Measurements from ENCODE around the gene MLYCD.

The MLYCD gene

GRCh38 chr16:83958137-83958845 is 59.4 kb downstream of the MLYCD start:
- Mint-ChIP-seq H3K27me3 (ENCODE audit: low read depth) (peaks cover 9% of the 10 kb centered on the region), H3K4me3 (no peak overlapping the region), H3K4me1 (ENCODE audit: low read depth) (peaks cover 2% of the 10 kb centered on the region), H3K9me3 (no peaks in the 10 kb centered on the region), H3K27ac (no peak overlapping the region), H3K36me3 (ENCODE audit: low read depth) (no peaks in the 10 kb centered on the region)

GRCh38 chr16:83958846-83959565 is 60.1 kb downstream of the MLYCD start:
- Mint-ChIP-seq H3K36me3 (ENCODE audit: low read depth) (no peaks in the 10 kb centered on the region), H3K4me3 (no peak overlapping the region), H3K27me3 (ENCODE audit: low read depth) (peaks cover 7% of the 10 kb centered on the region), H3K27ac (no peak overlapping the region), H3K4me1 (ENCODE audit: low read depth) (peaks cover under 1% of the 10 kb centered on the region), H3K9me3 (no peaks in the 10 kb centered on the region)

- H3K4me1 Mint-ChIP-seq (ENCODE audit: low read depth) = no peaks in the 10 kb centered on the region
- H3K4me3 Mint-ChIP-seq = no peak overlapping the region
- no peaks in the 10 kb centered on the region for H3K27me3 Mint-ChIP-seq (ENCODE audit: low read depth)
- H3K27ac Mint-ChIP-seq = no peak overlapping the region
- no peaks in the 10 kb centered on the region for H3K9me3 Mint-ChIP-seq
- H3K36me3 Mint-ChIP-seq (ENCODE audit: low read depth) = no peaks in the 10 kb centered on the region
Measured at GRCh38 chr16:83959656-83960434, 60.9 kb downstream of the MLYCD start.

GRCh38 chr16:83960521-83961249 is 61.8 kb downstream of the MLYCD start:
- H3K4me1 Mint-ChIP-seq (ENCODE audit: low read depth) = no peaks in the 10 kb centered on the region
- no peak overlapping the region for H3K27ac Mint-ChIP-seq
- no peaks in the 10 kb centered on the region for H3K36me3 Mint-ChIP-seq (ENCODE audit: low read depth)
- no peaks in the 10 kb centered on the region for H3K27me3 Mint-ChIP-seq (ENCODE audit: low read depth)
- no peaks in the 10 kb centered on the region for H3K9me3 Mint-ChIP-seq
- H3K4me3 Mint-ChIP-seq = no peak overlapping the region

- Mint-ChIP-seq H3K9me3 (no peaks in the 10 kb centered on the region), H3K27ac (no peak overlapping the region), H3K36me3 (ENCODE audit: low read depth) (no peaks in the 10 kb centered on the region), H3K4me3 (no peak overlapping the region), H3K4me1 (ENCODE audit: low read depth) (no peaks in the 10 kb centered on the region), H3K27me3 (ENCODE audit: low read depth) (peaks cover under 1% of the 10 kb centered on the region)
Measured at GRCh38 chr16:83961591-83961990, 62.7 kb downstream of the MLYCD start.

- H3K4me1 Mint-ChIP-seq (ENCODE audit: low read depth) = no peaks in the 10 kb centered on the region
- H3K4me3 Mint-ChIP-seq = no peak overlapping the region
- H3K36me3 Mint-ChIP-seq (ENCODE audit: low read depth) = no peaks in the 10 kb centered on the region
- H3K9me3 Mint-ChIP-seq = no peaks in the 10 kb centered on the region
- H3K27ac Mint-ChIP-seq = no peak overlapping the region
- peaks cover 10% of the 10 kb centered on the region for H3K27me3 Mint-ChIP-seq (ENCODE audit: low read depth)
Measured at GRCh38 chr16:83963277-83964119, 64.6 kb downstream of the MLYCD start.

- Mint-ChIP-seq H3K27me3 (ENCODE audit: low read depth) (peaks cover 20% of the 10 kb centered on the region), H3K27ac (no peak overlapping the region), H3K4me1 (ENCODE audit: low read depth) (no peaks in the 10 kb centered on the region), H3K36me3 (ENCODE audit: low read depth) (no peaks in the 10 kb centered on the region), H3K4me3 (no peak overlapping the region), H3K9me3 (no peaks in the 10 kb centered on the region)
Measured at GRCh38 chr16:83964684-83965443, 65.9 kb downstream of the MLYCD start.

GRCh38 chr16:83965444-83966152 is 66.7 kb downstream of the MLYCD start:
- H3K9me3 Mint-ChIP-seq = no peaks in the 10 kb centered on the region
- H3K36me3 Mint-ChIP-seq (ENCODE audit: low read depth) = no peaks in the 10 kb centered on the region
- H3K27me3 Mint-ChIP-seq (ENCODE audit: low read depth) = peaks cover 23% of the 10 kb centered on the region
- no peak overlapping the region for H3K27ac Mint-ChIP-seq
- no peaks in the 10 kb centered on the region for H3K4me1 Mint-ChIP-seq (ENCODE audit: low read depth)
- no peak overlapping the region for H3K4me3 Mint-ChIP-seq

- Mint-ChIP-seq H3K4me3 (no peak overlapping the region), H3K9me3 (no peaks in the 10 kb centered on the region), H3K27ac (no peak overlapping the region), H3K36me3 (ENCODE audit: low read depth) (no peaks in the 10 kb centered on the region), H3K4me1 (ENCODE audit: low read depth) (no peaks in the 10 kb centered on the region), H3K27me3 (ENCODE audit: low read depth) (peaks cover 23% of the 10 kb centered on the region)
Measured at GRCh38 chr16:83966153-83966696, 67.3 kb downstream of the MLYCD start.

GRCh38 chr16:83967091-83967490 is 68.2 kb downstream of the MLYCD start:
- Mint-ChIP-seq H3K4me3 (no peak overlapping the region), H3K27me3 (ENCODE audit: low read depth) (peaks cover 23% of the 10 kb centered on the region), H3K9me3 (no peaks in the 10 kb centered on the region), H3K27ac (no peak overlapping the region), H3K36me3 (ENCODE audit: low read depth) (no peaks in the 10 kb centered on the region), H3K4me1 (ENCODE audit: low read depth) (no peaks in the 10 kb centered on the region)

- Mint-ChIP-seq H3K27me3 (ENCODE audit: low read depth) (peaks cover 23% of the 10 kb centered on the region), H3K9me3 (no peaks in the 10 kb centered on the region), H3K4me1 (ENCODE audit: low read depth) (no peaks in the 10 kb centered on the region), H3K27ac (no peak within 1 kb of the TSS), H3K36me3 (ENCODE audit: low read depth) (no peaks in the 10 kb centered on the region), H3K4me3 (no peak within 1 kb of the TSS)
Measured at GRCh38 chr16:83967838-83968305, 69.0 kb downstream of the MLYCD start, which contains the start of gene NECAB2. Gene NECAB2, plus strand, starts transcription at chr16:83968244. Its CDS starts 405 bp downstream, at chr16:83968649.

- Mint-ChIP-seq H3K4me3 (no peak overlapping the region), H3K27ac (no peak overlapping the region), H3K36me3 (ENCODE audit: low read depth) (no peaks in the 10 kb centered on the region), H3K27me3 (ENCODE audit: low read depth) (peaks cover 23% of the 10 kb centered on the region), H3K9me3 (no peaks in the 10 kb centered on the region), H3K4me1 (ENCODE audit: low read depth) (no peaks in the 10 kb centered on the region)
Measured at GRCh38 chr16:83968306-83968851, 69.5 kb downstream of the MLYCD start.

Measured in T-helper 1 cell treated with Interleukin-12 subunit alpha and Interleukin-12 subunit beta and Interleukin-4 antibody, amounts not matched to agents 30 μg/mL and 1 μg/mL, for 36 hours (primary cell).